Measurements from ENCODE around the gene SLC25A23.

The SLC25A23 gene

DNA sequence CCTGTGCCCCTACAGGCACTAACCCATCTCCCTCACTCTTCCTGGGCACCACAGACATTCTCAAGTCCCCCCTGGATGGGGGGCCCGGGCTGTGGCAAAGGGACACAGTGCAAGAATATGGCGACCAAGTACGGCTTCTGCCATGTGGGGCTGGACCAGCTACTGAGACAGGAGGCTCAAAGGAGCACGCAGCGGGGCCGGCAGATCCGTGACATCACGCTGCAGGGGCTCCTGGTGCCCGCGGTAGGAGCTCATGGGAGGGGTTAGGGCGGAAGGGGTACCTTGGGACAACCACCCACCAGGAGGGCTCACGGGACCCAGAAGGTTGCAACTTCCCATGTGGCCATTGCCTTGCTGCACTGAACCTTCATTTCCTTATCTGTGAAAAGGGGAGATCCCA, 63.3 kb downstream of the SLC25A23 start:
- DNase-seq, result no peak

DNA sequence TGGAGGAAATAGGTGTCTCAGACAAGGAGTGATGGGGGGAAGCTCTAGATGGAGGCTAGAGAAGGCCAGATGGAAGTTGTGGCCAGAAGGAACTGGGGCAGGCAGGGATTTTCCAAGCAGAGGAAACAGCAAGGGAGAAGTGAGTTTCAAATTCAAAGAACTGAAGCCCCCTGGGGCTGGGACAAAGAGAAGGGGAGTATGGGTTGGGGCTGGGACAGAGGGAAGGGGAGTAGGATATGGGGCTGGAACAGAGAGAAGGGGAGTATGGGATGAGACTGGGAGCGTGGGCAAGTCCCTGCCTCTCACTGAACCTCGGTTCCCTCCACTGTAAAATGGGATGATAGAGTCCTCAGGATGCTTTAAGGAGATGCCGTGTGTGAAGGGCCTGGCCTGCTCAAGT, 64.8 kb downstream of the SLC25A23 start:
- DNase-seq, result no peak

DNA sequence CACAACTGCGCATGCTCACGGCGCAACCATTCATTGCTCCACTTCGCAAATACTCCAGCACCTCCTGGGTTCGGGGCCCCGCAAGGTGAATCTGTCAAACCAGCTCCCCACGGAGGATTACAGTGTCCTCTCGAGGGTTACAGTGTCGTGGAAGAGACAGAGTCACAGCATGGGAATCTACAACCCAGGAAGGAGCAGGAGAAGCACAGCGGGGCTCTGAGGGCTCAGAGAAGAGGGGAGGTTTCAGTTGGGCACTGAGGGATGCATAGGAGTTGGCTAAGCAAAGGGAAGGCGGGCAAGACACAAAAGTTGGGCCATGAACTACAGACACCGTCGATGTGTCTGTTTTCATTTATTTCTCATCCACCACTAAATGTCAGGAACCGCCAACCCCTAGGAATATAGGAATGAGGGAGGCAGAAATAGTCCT, 65.6 kb downstream of the SLC25A23 start:
- no peak for DNase-seq

DNA sequence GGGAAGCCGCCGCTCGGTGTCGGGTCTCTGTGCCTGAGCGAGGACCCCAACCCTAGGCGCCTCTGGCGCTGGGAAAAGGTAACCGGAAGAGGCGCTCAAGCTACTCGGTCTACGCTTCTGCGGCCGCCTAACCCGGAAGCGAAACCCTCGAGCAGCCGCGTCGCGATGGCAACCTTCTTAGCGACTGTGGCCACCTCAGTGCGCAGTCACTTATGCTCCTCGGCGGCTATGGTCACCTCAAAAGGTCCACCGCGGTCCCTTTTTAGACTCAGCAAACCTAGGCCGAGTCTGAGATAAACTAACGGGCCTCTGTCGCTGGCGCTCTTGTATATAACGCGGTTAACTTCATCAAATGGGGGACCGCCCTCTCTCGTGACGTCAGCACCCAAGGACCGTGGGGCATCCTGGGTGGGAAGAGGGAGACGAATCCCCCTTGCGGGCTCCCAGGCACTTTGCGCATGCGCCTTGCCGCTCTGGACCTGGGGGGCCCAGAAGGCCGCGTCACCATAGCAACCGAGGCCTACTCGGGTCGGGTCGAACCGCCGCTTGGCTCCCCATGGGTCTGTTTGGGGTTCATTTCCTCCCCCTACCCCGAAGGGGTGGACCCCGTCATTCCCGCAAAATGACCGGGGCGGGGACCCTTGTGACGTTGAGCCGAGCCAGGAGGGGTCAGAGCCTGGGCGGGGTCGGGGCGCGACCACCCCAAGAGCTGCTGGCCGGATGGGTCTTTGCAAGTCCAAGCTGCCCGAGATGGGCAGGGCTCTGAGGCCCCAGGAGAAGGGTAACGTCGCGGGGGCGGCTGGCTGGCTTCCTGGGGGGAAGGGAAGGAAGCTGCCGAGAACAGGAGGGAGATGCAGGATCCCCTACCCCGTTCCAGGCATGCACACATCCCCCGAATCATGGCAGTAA, 66.3 kb downstream of the SLC25A23 start, which contains the start of gene GTF2F1:
GTF2F1 (minus strand) TSS at position 91 of the 909 bp plus-strand sequence. CDS start 169 bp downstream, outside the sequence.
- DNase-seq, result peak; percentile 81

DNA sequence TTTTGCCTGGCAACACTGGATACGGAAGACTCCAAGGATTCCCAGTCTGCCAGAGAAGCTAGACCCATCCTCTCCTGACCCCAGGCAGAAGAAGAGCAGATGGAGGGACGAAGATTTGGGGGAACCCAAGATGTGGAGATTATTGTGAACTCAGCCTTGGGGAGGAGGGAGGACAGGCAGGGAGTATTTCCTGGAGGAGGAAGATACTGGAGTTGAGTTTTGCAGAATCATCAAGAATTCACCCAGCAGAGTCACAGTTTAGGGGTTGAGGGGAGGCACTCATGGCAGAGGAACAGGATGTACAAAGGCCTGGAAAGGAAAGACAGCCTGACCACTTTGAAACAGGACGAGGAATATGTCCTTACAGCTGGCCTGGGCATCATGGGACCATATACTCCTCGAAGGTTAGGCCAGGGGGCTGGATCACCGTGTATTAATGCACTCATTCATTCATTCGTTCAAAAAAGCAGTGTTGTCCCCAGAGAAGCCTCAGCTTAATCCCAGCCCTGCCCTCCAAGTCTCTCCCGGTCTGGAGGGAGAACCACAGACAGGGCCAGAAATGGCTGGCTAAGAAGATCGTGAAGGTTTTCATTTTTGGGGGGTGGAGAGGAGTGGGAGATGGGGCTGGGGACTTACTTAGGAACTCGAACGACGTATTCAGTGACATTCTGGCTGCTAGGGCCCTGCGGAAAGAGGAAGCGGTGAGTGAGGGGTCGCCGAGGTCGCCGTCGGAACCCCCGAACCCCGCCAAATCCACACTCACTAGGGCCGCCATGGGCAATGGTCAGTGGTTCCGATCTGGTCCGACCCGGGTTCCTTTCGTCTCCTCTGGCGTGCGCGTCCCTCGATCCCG, 67.1 kb downstream of the SLC25A23 start:
- DNase-seq, result no peak
